ENCODE results near the gene ALDH3B2.

GRCh38 chr11:67630943-67631331 lies 43.5 kb downstream of the ALDH3B2 start:
- TF ChIP-seq, protein P1, sequence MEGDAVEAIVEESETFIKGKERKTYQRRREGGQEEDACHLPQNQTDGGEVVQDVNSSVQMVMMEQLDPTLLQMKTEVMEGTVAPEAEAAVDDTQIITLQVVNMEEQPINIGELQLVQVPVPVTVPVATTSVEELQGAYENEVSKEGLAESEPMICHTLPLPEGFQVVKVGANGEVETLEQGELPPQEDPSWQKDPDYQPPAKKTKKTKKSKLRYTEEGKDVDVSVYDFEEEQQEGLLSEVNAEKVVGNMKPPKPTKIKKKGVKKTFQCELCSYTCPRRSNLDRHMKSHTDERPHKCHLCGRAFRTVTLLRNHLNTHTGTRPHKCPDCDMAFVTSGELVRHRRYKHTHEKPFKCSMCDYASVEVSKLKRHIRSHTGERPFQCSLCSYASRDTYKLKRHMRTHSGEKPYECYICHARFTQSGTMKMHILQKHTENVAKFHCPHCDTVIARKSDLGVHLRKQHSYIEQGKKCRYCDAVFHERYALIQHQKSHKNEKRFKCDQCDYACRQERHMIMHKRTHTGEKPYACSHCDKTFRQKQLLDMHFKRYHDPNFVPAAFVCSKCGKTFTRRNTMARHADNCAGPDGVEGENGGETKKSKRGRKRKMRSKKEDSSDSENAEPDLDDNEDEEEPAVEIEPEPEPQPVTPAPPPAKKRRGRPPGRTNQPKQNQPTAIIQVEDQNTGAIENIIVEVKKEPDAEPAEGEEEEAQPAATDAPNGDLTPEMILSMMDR (conservative IDR thresholded peaks at IDR 0.05; ENCODE audit: low read depth in 2 of 2): no peak
- no peak for TF ChIP-seq EZH2phosphoT487 (IDR thresholded peaks at IDR 0.05; ENCODE audit: unreplicated experiment)
